Measurements from ENCODE around the gene SIPA1L3.

Gene SIPA1L3

DNA sequence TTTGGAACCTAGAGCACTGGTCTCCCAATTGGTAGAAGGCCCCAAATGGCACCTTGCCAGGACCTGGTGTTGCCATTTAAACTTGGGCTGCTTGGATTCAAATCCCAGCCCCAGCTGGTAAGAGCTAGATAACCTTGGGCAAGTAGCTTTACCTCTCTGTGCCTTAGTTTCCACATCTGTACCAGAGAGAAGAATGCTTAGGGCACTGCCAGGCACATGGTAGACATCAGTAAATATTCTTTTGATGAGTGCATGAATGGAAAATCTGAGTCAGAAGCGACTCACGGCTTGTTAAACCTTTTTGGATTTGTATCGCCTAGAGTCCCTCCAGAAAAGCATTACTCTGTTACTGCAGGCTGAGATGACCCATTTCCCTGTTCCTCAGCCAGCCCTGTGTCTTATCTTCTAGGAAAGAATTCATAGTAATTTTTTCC, 90.9 kb downstream of the SIPA1L3 start:
- no peak overlapping the region for H3K4me3 ChIP-seq (ENCODE audit: low read length)
- H3K9me3 ChIP-seq (ENCODE audit: control insufficient read depth, insufficient read depth, low read length) = no peaks in the 10 kb centered on the region
- no peaks in the 10 kb centered on the region for H3K36me3 ChIP-seq (ENCODE audit: control insufficient read depth, insufficient read depth, low read length)
- no peak overlapping the region for H3K27ac ChIP-seq (ENCODE audit: low read length)
- DNase-seq (ENCODE audit: low read depth, low spot score) = no peak
- no peaks in the 10 kb centered on the region for H3K27me3 ChIP-seq (ENCODE audit: control insufficient read depth, insufficient read depth, low read length)
- 0 out of 2 replicates have a peak, but pooled peaks cover 1% of the 10 kb centered on the region for H3K4me1 ChIP-seq (ENCODE audit: control insufficient read depth, insufficient read depth, low read length)
- no CpG with 5 or more reads among the region's 3 CpGs for WGBS (ENCODE audit: insufficient coverage, insufficient read length)

- WGBS (ENCODE audit: insufficient coverage, insufficient read length) = no CpG with 5 or more reads among the region's 3 CpGs
- no peaks in the 10 kb centered on the region for H3K36me3 ChIP-seq (ENCODE audit: control insufficient read depth, insufficient read depth, low read length)
- no peak overlapping the region for H3K27ac ChIP-seq (ENCODE audit: low read length)
- 0 out of 2 replicates have a peak, but pooled peaks cover 1% of the 10 kb centered on the region for H3K4me1 ChIP-seq (ENCODE audit: control insufficient read depth, insufficient read depth, low read length)
- H3K27me3 ChIP-seq (ENCODE audit: control insufficient read depth, insufficient read depth, low read length) = no peaks in the 10 kb centered on the region
- no peak for DNase-seq (ENCODE audit: low read depth, low spot score)
- H3K4me3 ChIP-seq (ENCODE audit: low read length) = no peak overlapping the region
- no peaks in the 10 kb centered on the region for H3K9me3 ChIP-seq (ENCODE audit: control insufficient read depth, insufficient read depth, low read length)
Observed at GRCh38 chr19:37998801-37999308, 91.8 kb downstream of the SIPA1L3 start.

GRCh38 chr19:37999309-38000213, 92.6 kb downstream of the SIPA1L3 start:
- H3K36me3 ChIP-seq (ENCODE audit: control insufficient read depth, insufficient read depth, low read length) = no peaks in the 10 kb centered on the region
- H3K4me1 ChIP-seq (ENCODE audit: control insufficient read depth, insufficient read depth, low read length) = 0 out of 2 replicates have a peak, but pooled peaks cover 1% of the 10 kb centered on the region
- no peak overlapping the region for H3K27ac ChIP-seq (ENCODE audit: low read length)
- no peak for DNase-seq (ENCODE audit: low read depth, low spot score)
- no peaks in the 10 kb centered on the region for H3K27me3 ChIP-seq (ENCODE audit: control insufficient read depth, insufficient read depth, low read length)
- no peaks in the 10 kb centered on the region for H3K9me3 ChIP-seq (ENCODE audit: control insufficient read depth, insufficient read depth, low read length)
- no peak overlapping the region for H3K4me3 ChIP-seq (ENCODE audit: low read length)
- no CpG with 5 or more reads among the region's 20 CpGs for WGBS (ENCODE audit: insufficient coverage, insufficient read length)

- Histone ChIP-seq H3K27me3 (ENCODE audit: control insufficient read depth, insufficient read depth, low read length) (no peaks in the 10 kb centered on the region), H3K27ac (ENCODE audit: low read length) (no peak overlapping the region), H3K4me1 (ENCODE audit: control insufficient read depth, insufficient read depth, low read length) (0 out of 2 replicates have a peak, but pooled peaks cover 3% of the 10 kb centered on the region), H3K36me3 (ENCODE audit: control insufficient read depth, insufficient read depth, low read length) (no peaks in the 10 kb centered on the region), H3K9me3 (ENCODE audit: control insufficient read depth, insufficient read depth, low read length) (no peaks in the 10 kb centered on the region), H3K4me3 (ENCODE audit: low read length) (no peak overlapping the region)
- DNase-seq (ENCODE audit: low read depth, low spot score) = no peak
- no CpG with 5 or more reads among the region's 5 CpGs for WGBS (ENCODE audit: insufficient coverage, insufficient read length)
Observed at GRCh38 chr19:38001158-38001781, 94.3 kb downstream of the SIPA1L3 start.

DNA sequence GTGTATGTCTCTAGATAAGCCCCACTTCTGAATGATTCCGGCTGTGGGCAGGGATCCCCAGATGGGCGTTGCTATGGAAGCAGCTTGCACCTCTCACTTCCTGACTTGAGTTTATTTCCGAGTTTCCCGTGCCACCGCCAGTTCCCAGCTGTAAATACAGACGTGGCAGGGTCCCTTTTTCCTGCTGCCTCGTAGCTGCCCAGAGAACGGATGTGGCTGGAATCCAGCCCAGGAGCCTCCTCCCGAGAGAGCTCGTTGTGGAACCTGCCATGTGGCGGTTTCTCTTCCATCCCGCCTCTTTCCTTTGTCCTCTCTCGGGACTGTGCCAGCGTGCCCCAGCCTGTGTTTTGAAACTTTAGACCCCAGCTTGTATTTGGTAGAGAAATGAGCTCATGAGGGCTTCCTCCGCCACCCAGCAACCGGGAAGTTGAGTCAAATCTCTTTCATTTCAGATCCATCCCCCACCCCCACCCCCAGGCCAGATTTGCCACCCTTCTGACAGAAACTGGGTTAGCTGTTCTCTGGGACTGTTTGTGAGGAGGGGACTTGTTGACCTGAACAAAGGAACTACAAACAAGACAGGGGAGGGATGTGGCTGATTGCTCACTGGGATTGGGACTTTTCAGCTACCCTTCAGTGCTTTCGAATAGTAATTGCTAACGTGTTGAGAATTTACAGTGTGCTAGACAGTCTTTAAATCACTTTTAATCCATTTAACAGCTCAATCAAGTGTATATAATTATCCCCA, 96.6 kb downstream of the SIPA1L3 start:
- no CpG with 5 or more reads among the region's 18 CpGs for WGBS (ENCODE audit: insufficient coverage, insufficient read length)
- no peak for DNase-seq (ENCODE audit: low read depth, low spot score)
- H3K4me1 ChIP-seq (ENCODE audit: control insufficient read depth, insufficient read depth, low read length) = peaks cover 3% of the 10 kb centered on the region; the same call in 1 of the 2 replicates

GRCh38 chr19:38004186-38004520, 97.1 kb downstream of the SIPA1L3 start:
- no CpG with 5 or more reads among the region's 3 CpGs for WGBS (ENCODE audit: insufficient coverage, insufficient read length)
- H3K27ac ChIP-seq (ENCODE audit: low read length) = no peak overlapping the region

More for the DNA sequence above, 96.6 kb downstream of the SIPA1L3 start:
- H3K4me3 ChIP-seq (ENCODE audit: low read length) = no peak overlapping the region
- peak overlapping the region; percentile 10 for H3K27ac ChIP-seq (ENCODE audit: low read length)
- no peaks in the 10 kb centered on the region for H3K9me3 ChIP-seq (ENCODE audit: control insufficient read depth, insufficient read depth, low read length)
- H3K27me3 ChIP-seq (ENCODE audit: control insufficient read depth, insufficient read depth, low read length) = no peaks in the 10 kb centered on the region
- H3K36me3 ChIP-seq (ENCODE audit: control insufficient read depth, insufficient read depth, low read length) = no peaks in the 10 kb centered on the region

GRCh38 chr19:38004521-38005223, 97.7 kb downstream of the SIPA1L3 start:
- H3K9me3 ChIP-seq (ENCODE audit: control insufficient read depth, insufficient read depth, low read length) = no peaks in the 10 kb centered on the region
- no peaks in the 10 kb centered on the region for H3K36me3 ChIP-seq (ENCODE audit: control insufficient read depth, insufficient read depth, low read length)
- DNase-seq (ENCODE audit: low read depth, low spot score) = no peak
- H3K4me1 ChIP-seq (ENCODE audit: control insufficient read depth, insufficient read depth, low read length) = peaks cover 3% of the 10 kb centered on the region; the same call in 1 of the 2 replicates
- no peaks in the 10 kb centered on the region for H3K27me3 ChIP-seq (ENCODE audit: control insufficient read depth, insufficient read depth, low read length)
- H3K4me3 ChIP-seq (ENCODE audit: low read length) = no peak overlapping the region
- WGBS (ENCODE audit: insufficient coverage, insufficient read length) = no CpG with 5 or more reads among the region's 15 CpGs
- no peak overlapping the region for H3K27ac ChIP-seq (ENCODE audit: low read length)

More at GRCh38 chr19:38004186-38004520, 97.1 kb downstream of the SIPA1L3 start:
- Histone ChIP-seq H3K4me3 (ENCODE audit: low read length) (no peak overlapping the region), H3K9me3 (ENCODE audit: control insufficient read depth, insufficient read depth, low read length) (no peaks in the 10 kb centered on the region), H3K4me1 (ENCODE audit: control insufficient read depth, insufficient read depth, low read length) (peaks cover 3% of the 10 kb centered on the region; the same call in 1 of the 2 replicates), H3K36me3 (ENCODE audit: control insufficient read depth, insufficient read depth, low read length) (no peaks in the 10 kb centered on the region), H3K27me3 (ENCODE audit: control insufficient read depth, insufficient read depth, low read length) (no peaks in the 10 kb centered on the region)
- no peak for DNase-seq (ENCODE audit: low read depth, low spot score)

DNA sequence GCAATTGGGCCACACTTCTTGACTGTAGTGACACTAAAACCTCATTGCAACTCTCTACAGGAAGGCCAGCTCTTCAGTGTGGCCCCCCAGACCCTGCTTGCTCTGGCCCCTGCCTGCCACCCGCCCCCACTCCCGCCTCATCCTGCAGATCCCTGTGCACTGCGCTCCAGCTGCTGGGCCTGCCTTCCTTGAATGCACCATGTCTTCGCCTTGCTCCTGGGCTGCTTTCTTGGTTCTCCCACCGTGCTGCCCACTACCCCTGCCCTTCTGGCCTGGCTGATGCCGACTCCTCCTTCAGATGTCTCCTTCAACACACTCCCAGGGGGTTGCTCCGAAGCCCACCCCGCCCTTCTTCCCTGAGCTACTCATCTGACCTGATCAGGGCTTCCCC, 98.2 kb downstream of the SIPA1L3 start:
- H3K27ac ChIP-seq (ENCODE audit: low read length) = no peak overlapping the region
- no peak overlapping the region for H3K4me3 ChIP-seq (ENCODE audit: low read length)
- H3K9me3 ChIP-seq (ENCODE audit: control insufficient read depth, insufficient read depth, low read length) = no peaks in the 10 kb centered on the region
- H3K36me3 ChIP-seq (ENCODE audit: control insufficient read depth, insufficient read depth, low read length) = no peaks in the 10 kb centered on the region
- no peak for DNase-seq (ENCODE audit: low read depth, low spot score)
- H3K4me1 ChIP-seq (ENCODE audit: control insufficient read depth, insufficient read depth, low read length) = peaks cover 3% of the 10 kb centered on the region; the same call in 1 of the 2 replicates
- H3K27me3 ChIP-seq (ENCODE audit: control insufficient read depth, insufficient read depth, low read length) = no peaks in the 10 kb centered on the region
- WGBS (ENCODE audit: insufficient coverage, insufficient read length) = no CpG with 5 or more reads among the region's 8 CpGs

GRCh38 chr19:38006361-38007045, 99.5 kb downstream of the SIPA1L3 start:
- DNase-seq (ENCODE audit: low read depth, low spot score) = no peak
- no peak overlapping the region for H3K27ac ChIP-seq (ENCODE audit: low read length)
- no peaks in the 10 kb centered on the region for H3K27me3 ChIP-seq (ENCODE audit: control insufficient read depth, insufficient read depth, low read length)
- H3K36me3 ChIP-seq (ENCODE audit: control insufficient read depth, insufficient read depth, low read length) = no peaks in the 10 kb centered on the region
- no CpG with 5 or more reads among the region's 20 CpGs for WGBS (ENCODE audit: insufficient coverage, insufficient read length)
- no peak overlapping the region for H3K4me3 ChIP-seq (ENCODE audit: low read length)
- no peaks in the 10 kb centered on the region for H3K9me3 ChIP-seq (ENCODE audit: control insufficient read depth, insufficient read depth, low read length)
- peaks cover 3% of the 10 kb centered on the region; the same call in 1 of the 2 replicates for H3K4me1 ChIP-seq (ENCODE audit: control insufficient read depth, insufficient read depth, low read length)

All from iPS DF 6.9 (cell line).